HG03439 (cell line): ENCODE data around the gene KDM1A.

Source experiments
- ATAC-seq: cut with Tn5 transposase; IDR thresholded peaks from one replicate; pipeline ENCODE4 v1.9.1; 2021; ENCODE audit warnings: mild to moderate bottlenecking, moderate library complexity; ENCODE audit not compliant: unreplicated experiment

Gene KDM1A

GRCh38 chr1:23129846-23130245 is 110.6 kb downstream of the KDM1A start:
- ATAC-seq, result no peak

- no peak for ATAC-seq
Observed at GRCh38 chr1:23132033-23132432, 112.8 kb downstream of the KDM1A start.
